ENCODE results near the gene DIAPH2.
A peak's percentile ranks its signal among the peaks of the same experiment; 100 is the strongest.

DIAPH2 gene

DNA sequence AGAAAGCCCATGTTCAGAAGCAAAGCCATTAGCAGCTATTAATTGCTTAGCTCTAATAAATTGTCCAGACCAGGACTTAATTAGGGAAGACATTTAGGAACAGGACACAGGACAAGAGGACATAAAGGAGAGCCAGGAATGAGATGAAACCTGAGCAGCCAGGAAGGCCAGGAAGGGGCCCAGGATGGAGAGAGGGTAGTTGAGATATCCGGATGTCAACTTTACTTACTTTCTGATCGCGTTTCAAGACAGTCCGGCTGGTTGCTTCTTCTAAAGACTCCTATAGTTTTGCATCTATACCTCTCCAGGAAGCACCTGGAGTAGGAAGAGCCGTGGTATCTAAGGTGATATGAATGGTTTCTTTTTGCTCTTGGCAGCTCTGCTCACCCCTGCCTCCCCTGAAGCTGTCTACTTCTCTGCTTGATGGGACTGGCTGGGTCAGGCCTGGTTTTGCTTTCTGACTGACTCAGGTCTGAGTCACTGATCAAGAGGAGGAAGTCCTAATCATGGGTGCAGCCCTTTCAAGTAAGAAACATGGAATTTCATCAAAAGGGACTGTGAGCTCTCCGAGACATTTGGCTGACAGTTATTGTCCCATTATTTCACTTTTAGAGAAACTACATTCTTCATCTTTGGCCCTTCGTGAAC is 932.4 kb downstream of the DIAPH2 start:
- DNase-seq, result peak; percentile 4

DNA sequence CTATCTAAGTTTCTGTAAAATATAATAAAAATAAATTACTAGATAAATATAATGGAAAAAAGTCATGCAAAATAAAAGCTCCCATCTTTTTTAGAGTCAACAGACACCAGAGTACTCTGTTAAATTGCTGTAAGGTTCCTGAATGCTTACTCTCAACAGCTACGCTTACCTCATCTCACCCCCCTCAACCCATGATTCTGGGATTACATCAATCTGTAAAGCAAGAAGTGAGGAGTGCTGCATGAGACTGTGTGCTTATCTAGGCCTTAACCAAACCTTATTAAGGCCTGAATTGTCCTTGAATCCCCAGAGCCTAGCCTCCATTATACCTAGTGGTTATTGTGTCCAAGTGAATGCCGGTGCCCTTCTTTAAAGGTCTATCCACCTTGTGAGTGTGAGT is 934.9 kb downstream of the DIAPH2 start:
- DNase-seq, result no peak

- no peak for DNase-seq
These were observed 937.5 kb downstream of the DIAPH2 start for GRCh38 chrX:97622111-97622510.

DNA sequence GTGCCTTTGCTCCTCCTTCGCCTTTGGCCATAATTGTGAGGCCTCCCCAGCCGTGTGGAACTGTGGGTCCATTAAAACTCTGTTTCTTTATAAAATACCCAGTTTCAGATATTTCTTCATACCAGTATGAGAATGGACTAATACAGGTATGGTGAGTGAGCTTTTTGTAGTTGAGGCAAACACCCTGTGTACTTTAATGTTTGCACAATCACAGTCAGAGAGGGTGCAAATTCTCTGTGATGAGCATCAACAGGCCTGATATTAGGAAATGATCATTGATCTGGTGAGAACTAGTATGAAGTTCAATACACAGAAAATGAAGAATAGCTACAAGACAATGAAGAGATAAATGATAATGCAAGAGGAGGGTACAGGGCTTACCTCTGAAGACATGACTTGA is 943.7 kb downstream of the DIAPH2 start:
- DNase-seq, result no peak

DNA sequence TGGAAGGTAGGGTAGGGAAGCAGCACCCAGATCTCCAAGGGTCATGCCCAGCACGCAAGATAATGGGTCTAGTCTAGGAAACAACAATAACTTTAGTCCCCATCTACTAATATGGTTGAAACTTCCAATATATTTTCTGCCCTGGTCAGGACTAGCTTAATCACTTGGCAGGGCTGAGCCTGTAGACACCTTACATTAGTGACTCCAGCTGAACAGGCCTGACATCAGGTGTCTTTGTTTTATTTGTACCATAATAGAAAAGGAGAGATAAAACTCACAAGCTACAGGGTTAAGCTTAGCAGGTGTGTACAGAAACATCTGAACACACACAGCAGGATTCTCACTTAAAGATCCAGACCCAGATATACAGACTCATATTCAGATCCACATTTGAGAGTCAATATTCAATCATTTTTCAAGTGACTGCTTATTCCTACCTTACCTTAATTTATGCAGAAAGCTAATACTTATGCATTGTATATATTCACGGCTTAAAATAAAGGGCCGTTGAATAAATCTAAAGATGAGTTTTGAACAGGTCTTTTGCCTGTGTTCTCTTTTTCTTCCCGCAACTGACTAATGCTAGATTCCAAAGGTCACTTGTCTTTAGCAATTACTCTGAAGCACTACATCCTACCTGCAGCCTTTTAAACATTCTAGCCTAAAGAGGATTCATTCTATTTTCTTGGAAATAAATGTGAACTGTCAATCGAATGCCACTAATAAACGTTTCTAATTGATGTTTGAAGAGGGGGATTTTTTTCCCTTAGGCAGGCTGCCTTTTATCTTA is 944.4 kb downstream of the DIAPH2 start:
- no peak for DNase-seq

GRCh38 chrX:97629597-97629985 is 944.9 kb downstream of the DIAPH2 start:
- no peak for DNase-seq

DNA sequence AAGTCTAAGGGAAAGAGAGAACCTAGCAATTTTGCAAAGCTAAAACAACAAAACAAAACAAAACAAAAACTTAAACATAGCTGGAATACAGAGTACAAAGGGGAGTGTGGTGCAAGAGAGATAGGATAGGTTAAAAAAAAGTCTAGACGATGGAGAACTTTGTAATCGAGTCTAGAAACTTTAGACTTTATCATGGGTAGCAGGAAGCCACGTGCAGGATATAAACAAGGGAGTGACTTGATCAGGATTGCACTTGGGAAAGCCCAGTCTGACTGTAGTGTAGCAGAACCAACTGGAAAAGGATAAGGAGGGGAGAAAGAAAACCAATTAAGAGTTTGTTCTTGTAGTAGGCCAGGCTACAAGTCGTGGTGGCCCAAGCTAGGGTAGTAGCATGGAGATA is 949.2 kb downstream of the DIAPH2 start:
- no peak for DNase-seq

GRCh38 chrX:97636473-97637140 is 952.0 kb downstream of the DIAPH2 start:
- DNase-seq, result no peak

- DNase-seq, result no peak
These were observed 952.6 kb downstream of the DIAPH2 start for GRCh38 chrX:97637289-97637688.

DNA sequence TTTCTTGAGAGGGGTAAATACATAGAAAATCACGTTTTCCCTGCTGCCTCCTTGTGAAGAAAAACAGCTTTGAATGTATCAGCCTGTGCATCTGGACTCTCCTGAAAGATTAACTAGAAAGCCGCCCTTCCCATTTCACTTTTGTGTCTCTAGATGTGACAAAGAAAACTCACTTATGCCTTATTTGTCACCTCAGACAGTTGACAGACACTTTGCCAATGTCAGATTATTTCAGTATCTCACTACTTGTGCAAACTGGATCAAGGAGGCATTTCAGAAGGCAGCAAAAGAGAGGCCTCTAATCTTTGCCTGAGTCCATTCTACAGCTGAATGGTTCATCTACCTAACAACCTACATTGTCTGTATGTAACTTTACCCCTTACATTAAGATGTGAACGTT is 954.0 kb downstream of the DIAPH2 start:
- no peak for DNase-seq

DNA sequence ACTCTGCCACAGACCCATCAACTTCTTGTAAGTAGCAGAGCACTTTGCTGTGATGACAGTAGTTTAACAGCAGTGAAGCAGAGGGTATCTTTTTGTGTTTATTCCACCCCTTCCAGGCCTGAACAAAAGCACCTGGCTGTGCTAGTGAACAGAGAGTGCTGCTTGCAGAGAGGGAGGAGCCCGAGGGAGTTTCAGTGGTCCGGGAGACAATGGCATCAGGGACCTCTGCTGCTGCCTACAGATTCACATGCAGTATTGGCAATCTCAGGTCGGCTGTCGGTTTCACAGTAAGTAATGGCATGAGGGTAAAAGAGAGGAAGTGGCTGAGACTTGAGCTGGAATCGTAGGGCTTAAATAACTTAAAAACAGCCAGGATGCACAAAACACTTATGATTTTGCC is 954.9 kb downstream of the DIAPH2 start:
- peak; percentile 10 for DNase-seq
